GM18502 (cell line): ENCODE results near the gene PRICKLE3.

Experiments used
- ATAC-seq: cut with Tn5 transposase; IDR thresholded peaks from one replicate; pipeline ENCODE4 v1.9.1; 2021; ENCODE audit warnings: mild to moderate bottlenecking; ENCODE audit not compliant: unreplicated experiment, poor library complexity

The PRICKLE3 gene

GRCh38 chrX:49186125-49187027 lies at the start of gene PRICKLE3:
Gene PRICKLE3, minus strand, starts transcription at chrX:49186373. Its CDS starts 76 bp downstream, at chrX:49186297.
- peak; percentile 42 for ATAC-seq

DNA sequence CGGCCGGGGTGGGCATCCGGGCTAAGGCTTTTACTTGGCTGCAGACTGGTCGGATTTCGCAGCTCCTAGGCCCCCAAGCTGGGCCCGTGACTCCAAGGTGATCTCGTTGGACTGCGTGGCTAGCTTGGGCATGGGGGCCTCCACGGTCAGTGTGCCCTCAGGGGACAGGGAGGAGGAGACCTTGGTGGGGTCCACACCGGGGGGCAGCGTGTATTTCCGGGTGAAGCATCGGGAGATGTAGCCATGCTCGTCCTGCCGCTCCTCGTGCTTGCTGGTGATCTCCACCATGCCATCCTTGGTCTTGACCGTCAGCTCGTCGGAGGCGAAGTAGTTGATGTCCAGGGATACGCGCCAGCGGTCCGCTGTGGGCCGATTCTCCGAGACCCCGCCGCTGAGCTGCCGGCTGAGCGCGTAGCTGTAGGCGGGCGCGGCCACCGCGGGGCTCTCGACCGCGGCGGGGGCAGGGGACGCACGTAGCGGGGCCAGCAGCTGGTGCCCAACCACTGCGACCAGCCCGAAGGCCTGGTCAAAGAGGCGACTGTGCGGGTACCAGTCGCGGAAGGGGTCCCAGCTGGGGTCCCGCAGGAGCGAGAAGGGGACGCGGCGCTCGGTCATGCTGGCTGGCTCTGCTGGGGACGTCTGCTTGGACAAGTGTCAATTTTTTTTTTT lies 47.8 kb upstream of the PRICKLE3 start:
- no peak for ATAC-seq

DNA sequence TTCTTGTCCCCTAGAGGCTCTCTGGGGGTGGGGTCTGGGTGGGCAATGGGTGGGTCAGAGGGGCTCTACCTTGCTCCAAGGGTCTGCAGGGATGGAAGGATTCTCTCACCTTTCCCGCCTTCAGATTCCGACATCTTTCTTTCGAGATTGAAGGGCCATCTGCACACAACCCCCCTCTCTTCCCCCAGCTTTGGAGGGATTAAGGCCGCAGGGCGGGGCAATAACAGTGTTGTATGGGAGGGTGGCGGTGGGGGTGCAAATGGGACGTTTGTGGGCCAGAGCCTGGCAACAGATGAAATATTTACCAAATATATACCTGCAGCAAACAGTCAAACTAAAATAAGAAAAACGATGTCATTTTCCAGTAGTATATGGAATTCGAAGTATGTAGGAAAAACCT lies 47.0 kb upstream of the PRICKLE3 start, which contains the start of gene CACNA1F:
TSS of gene CACNA1F (minus strand) at position 165 of the 400 bp plus-strand sequence. CDS start at position 134, 31 bp downstream.
- ATAC-seq = no peak

- no peak for ATAC-seq
Measured at GRCh38 chrX:49232525-49232924, 46.4 kb upstream of the PRICKLE3 start.

GRCh38 chrX:49231333-49232000 lies 45.3 kb upstream of the PRICKLE3 start:
- no peak for ATAC-seq

GRCh38 chrX:49230500-49231232 lies 44.5 kb upstream of the PRICKLE3 start:
- peak; percentile 76 for ATAC-seq

- ATAC-seq = no peak
Measured at GRCh38 chrX:49228185-49228584, 42.0 kb upstream of the PRICKLE3 start.

DNA sequence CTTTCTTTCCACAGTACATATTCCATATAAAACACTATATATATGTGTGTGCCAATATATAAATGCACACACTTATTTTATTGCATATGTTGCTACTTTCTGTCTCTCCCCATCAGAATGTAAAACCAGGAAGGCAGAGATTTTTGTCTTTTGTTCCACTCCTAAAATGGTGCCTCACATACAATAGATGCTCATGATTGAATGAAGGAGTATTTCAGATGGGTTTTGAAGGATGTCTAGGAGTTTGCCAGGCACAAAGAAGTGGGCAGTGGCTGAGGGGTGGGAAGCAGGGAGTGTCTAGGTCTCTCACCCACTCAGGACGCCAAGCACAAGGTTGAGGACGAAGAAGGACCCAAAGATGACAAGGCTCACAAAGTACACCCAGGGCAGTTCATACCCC lies 41.6 kb upstream of the PRICKLE3 start:
- no peak for ATAC-seq

DNA sequence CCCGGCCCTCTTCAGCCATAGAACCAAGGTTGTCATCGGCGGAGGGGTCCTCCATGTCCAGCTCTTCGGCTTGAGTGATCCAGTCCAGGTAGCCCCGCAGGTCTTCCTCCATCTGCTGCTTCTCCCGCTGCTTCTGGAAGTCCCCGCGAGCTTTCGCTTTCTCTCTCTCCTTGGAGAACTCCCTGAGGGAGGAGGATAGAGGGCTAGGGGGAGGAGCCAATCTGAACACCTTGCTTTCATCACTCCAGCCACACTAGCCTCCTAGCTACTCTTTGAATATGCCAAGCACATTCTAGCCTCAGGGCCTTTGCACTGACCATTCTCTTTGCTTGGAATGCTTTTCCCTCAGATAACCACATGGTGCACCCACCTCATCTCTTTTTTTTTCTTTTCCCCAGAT lies 40.8 kb upstream of the PRICKLE3 start:
- no peak for ATAC-seq

GRCh38 chrX:49225858-49226257 lies 39.7 kb upstream of the PRICKLE3 start:
- ATAC-seq = no peak

DNA sequence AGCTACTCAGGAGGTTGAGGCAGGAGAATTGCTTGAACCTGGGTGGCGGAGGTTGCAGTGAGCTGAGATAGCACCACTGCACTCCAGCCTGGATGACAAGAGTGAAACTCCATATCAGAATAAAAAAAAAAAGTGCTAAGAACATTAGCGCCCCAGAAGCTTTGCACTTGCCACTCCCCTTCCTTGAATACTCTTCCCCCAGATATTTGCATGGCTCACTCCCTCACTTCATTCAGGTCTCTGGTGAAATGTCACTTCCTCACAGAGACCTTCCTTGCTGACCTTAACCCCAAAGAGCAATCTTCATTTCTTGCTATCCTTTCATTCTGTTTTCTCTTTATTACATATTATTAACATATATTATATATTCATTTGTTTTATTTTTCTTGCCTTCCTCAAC lies 35.7 kb upstream of the PRICKLE3 start:
- ATAC-seq = no peak

DNA sequence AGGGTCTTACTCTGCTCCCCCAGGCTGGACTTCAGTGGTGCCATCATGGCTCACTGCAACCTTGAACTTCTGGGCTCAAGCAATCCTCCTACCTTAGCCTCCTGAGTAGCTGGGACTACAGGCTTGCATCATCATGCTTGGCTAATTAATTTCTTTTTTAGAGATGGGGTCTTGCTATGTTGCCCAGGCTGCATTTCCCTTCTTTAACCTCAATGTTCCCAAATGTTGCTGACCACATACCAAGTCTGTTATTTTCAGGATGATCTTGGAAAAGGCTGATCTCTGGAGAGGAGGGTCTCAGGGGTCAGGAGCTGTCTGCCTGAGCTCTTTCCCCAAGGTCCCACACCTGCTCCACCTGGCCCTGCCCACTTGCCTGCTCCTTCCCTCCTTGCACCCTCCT lies 33.9 kb upstream of the PRICKLE3 start:
- ATAC-seq = no peak

DNA sequence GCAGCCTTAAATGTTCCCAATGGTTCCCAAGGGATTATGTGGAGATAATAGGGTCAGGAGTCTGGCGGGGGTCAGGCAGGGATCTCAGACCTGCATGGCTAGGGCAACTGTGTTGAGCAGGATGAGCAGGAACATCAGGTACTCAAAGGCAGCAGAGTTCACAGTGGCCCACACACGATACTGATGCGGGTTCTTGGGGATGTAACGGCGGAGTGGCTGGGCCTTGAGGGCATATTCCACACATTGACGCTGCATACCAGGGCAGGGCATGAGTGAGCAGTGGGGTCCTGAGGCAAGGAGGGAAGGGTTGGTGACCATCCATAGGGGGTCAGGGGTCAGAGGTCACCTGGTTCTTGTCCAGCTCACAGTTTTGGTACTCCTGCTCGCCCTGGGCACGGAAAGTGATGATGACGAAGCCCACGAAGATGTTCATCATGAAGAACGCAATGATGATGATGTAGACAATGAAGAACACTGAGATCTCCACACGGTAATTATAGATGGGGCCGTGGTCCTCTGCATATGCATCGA lies 28.9 kb upstream of the PRICKLE3 start:
- no peak for ATAC-seq

GRCh38 chrX:49214416-49214815 lies 28.2 kb upstream of the PRICKLE3 start:
- ATAC-seq = no peak

DNA sequence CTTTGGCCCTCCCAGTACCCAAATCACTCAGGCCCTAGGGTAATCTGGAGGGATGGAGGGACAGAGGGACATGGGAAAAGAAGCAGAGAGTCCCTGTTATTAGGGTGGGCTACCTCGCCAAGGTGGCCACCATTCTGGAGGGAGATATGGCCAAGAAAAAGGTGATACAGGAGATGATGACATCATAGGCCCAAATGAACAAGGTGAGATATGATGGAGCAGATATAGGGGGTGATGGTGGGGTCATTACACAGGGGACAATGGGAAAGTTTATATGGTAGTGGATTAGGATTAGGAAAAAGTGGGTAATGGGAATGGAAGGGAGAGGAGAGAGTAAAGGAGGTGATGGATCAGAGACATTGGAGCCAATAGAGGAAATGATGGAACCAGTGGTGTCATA lies 26.7 kb upstream of the PRICKLE3 start:
- no peak for ATAC-seq

GRCh38 chrX:49212209-49212608 lies 26.0 kb upstream of the PRICKLE3 start:
- no peak for ATAC-seq

- ATAC-seq = no peak
Measured at GRCh38 chrX:49211074-49211473, 24.9 kb upstream of the PRICKLE3 start.

DNA sequence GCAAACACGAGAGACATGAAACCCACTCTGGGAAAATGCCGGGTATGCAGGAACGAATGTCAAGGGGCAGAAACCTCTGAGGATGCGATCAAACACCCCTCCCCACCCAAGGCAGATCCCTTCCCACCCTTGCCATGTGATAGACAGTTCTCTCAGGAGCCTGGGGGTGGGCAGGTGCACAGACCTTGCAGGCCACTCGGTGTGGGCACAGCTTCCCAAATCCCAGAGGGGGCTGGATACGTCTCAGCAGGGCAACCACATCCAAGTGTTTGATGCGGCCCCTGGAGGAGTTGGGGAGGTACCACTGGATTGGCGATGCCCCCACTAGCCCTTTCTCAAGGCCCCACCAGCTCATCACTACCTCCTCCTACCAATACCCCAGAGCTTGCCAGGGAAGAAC lies 24.2 kb upstream of the PRICKLE3 start:
- no peak for ATAC-seq

GRCh38 chrX:49209434-49210251 lies 23.5 kb upstream of the PRICKLE3 start:
- ATAC-seq = no peak
